GM18868 (cell line): Measurements from ENCODE around the gene MICALL1.
"Not testable (repeated sequence)": the region's sequence is repeated elsewhere in the genome, so short reads cannot be mapped to it uniquely, and the experiment has no call there.

Experiments
- ATAC-seq: cut with Tn5 transposase; IDR thresholded peaks from one replicate; pipeline ENCODE4 v1.9.1; 2021; ENCODE audit warnings: mild to moderate bottlenecking, moderate library complexity; ENCODE audit not compliant: unreplicated experiment

The MICALL1 gene

GRCh38 chr22:37955825-37956397 is 49.8 kb downstream of the MICALL1 start:
- not testable (repeated sequence) for ATAC-seq

- ATAC-seq: no peak
Measured at GRCh38 chr22:37957232-37957631, 51.1 kb downstream of the MICALL1 start.

- ATAC-seq: no peak
Measured at GRCh38 chr22:37959231-37959825, 53.2 kb downstream of the MICALL1 start.

- no peak for ATAC-seq
Measured at GRCh38 chr22:37961062-37961461, 55.0 kb downstream of the MICALL1 start.

- no peak for ATAC-seq
Measured at GRCh38 chr22:37965940-37966664, 60.0 kb downstream of the MICALL1 start.

DNA sequence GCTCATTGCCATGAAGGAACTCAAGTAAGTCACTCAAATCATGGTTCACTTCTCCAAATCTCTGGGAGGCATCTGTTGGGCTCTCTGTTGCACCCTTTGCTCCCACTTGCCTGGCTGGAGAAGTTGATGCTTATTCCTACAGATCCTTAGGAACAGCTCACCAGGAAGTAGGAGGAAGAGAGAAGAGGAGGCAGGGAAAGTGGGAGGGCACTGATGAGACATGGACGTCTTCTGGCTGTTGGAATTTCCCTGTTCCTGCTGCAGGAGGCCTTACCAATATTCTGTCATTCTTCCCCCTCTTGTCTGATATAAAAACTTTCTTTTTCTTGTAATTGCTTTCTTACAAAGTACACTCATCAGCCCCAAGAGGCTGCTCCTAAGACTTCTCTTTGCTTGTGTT is 61.0 kb downstream of the MICALL1 start:
- no peak for ATAC-seq

- ATAC-seq: no peak
Measured at GRCh38 chr22:37967637-37968451, 61.7 kb downstream of the MICALL1 start.

- no peak for ATAC-seq
Measured at GRCh38 chr22:37968452-37969251, 62.6 kb downstream of the MICALL1 start.

DNA sequence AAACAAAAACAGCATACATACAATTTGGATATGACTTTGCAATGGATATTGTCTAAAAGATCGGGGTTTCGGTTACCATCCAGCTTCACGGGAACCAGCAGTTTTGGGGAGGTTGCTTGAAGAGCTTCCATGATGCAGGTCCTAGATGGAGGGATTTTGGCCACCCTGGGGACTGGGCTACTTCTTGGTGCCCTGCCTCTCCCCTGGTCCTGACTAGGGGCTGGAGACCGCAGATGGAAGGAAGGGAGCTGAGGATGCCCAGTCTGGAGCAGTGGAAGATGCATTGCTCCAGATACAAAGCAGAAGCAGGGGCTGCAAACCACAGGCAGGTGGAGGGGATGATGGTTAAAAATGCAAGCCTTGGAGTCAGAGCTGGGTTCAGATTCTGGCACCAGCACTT is 64.8 kb downstream of the MICALL1 start:
- ATAC-seq: no peak

DNA sequence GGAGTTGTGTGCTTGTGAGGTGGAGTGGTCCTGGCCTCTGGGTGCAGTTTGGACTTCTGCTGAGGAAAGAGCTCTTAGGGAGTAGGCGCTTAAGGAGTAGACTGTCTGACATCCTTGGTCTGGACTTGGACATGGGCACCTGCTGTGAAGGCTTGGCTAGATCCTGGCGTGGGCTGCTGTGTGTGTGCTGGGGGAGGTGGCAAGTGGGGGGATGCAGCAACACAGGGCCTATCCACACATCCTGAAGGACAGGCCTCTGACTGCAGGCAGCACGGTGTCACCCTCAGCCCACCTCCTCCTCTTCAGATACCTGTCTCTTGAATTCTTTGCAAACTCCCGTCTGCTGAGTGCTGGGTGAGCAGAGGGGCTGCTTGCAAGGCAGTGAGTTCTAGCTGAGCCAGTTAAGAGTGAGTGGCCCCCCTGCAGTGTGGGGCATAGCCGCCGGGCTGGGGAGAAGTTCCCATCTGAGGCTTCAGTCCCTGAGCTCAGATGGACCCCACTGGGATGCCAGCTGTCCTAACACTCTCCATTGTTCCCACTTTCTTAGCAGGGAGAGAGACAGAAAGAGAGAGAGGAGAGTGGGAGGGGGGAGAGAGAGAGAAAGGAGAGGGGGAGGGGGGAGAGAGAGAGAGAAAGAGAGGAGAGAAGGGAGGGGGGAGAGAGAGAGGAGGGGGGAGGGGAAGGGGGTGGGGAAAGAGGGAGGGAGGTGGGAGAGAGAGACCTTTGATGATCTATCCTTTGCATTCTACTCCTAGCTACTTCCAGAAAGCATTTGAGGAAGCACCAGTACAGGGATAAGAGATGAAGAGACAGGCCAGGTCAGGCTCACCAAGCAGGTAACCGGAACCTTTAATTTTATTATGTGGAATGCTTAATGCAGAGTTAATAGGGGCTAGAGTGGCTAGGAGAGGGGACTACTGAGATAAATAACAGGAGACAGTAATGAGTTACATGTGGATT is 65.7 kb downstream of the MICALL1 start:
- ATAC-seq: no peak

DNA sequence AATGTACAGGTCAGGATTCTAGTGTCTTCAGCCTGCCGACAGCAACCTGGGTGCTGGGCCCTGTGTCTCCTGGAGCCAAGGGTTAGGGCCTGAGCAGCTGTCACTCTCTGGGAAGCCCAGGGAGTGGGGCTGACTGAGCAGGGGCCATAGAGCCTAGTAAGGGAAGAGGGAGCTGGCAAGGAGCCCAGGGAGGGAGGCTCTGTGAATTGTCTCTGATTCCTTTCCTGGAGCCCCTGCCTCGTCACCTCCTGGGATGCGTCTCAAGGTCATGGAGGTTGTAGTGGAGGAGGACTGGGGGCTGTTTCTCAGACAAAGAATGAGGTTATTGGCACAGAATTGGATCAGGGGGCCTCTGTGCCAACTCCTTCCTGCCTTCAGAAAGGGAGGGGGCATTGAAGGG is 66.4 kb downstream of the MICALL1 start:
- ATAC-seq: no peak

GRCh38 chr22:37973271-37974170 is 67.4 kb downstream of the MICALL1 start:
- no peak for ATAC-seq

DNA sequence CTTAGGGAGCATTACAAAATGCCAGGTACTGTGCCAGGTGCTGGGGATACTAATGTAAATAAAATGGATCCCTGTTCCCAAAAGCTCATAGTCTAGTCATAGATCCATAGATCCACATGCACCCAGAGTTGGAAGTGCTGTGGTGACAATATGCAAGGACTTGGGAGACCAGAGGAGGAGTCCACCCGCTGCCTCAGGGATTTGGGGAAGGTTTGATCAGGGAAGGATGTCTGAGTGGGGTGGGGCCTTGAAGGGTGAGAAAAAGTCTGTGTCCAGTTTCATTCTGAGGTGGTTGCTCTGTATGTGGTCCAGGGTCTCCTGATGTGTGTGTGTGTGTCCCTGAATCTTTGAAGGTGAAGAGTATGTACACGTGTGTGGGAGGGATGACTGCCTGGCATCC is 69.1 kb downstream of the MICALL1 start:
- no peak for ATAC-seq

GRCh38 chr22:37976022-37976421 is 69.9 kb downstream of the MICALL1 start:
- not testable (repeated sequence) for ATAC-seq

GRCh38 chr22:37976547-37976946 is 70.5 kb downstream of the MICALL1 start:
- no peak for ATAC-seq

DNA sequence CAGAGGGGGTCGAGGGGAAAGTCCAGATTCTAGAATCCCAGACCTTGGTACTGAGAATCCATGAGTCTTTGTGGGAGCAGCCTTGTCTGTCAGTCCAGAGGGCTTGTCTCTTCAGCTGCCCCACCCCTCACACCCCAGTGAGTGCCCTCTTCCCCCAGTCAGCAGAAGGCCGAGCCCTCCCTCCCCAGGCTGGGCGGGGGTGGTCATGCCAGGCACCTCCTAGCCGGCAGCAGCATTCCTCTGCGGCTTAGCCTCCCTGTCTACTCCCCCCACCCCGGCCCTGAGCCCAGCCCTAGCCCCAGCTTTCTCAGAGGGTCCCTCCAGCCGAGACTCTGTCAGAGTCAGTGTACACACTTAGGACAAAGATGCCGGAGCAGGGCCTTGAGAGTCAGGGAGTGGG is 73.7 kb downstream of the MICALL1 start:
- no peak for ATAC-seq

- ATAC-seq: no peak
Measured at GRCh38 chr22:37981282-37982011, 75.3 kb downstream of the MICALL1 start.
